ENCODE measurements around the gene PLCB1. TPM values are rescaled to one million over a fixed set of nuclear protein-coding genes. Genes with fewer than 3 reads are reported as not detected.

PLCB1 gene
- total and polyA plus RNA-seq, 7 donors = 1.5 to 10.7 (median 4.2) TPM

DNA sequence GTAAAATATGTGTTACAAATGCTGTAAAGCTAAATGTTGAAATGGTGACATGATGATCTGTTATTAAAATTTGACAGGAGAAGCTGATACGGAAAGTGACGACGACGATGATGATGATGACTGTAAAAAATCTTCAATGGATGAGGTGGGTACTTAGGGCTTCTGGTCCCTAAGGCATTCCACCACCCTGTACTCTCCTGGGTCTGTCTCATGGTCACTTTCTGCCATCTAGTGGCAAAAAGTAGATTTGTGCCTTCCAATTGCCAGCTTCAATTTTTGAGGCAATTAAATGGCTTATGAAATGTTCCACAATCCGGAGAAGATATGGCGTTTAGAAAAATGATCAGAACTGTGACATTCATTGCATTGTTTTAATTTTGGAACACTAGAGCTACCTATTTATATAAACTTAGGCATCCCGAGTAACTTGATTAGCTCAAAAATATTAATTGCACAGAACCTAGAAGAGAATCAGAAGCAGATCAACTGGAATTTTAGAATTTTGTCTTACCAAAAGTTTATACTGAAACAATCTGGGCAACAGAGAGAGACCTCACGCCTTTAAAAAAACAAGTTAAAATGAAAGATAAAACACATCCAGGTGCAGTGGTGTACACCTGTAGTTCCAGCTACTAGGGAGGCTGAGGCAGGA lies 590.3 kb downstream of the PLCB1 start:
- ATAC-seq = peak; percentile 69 to 92 (median 85)
- peaks cover 0 to 5% of the 10 kb centered on the region in 2 donors for H3K36me3 ChIP-seq (ENCODE audit: insufficient read depth in 1 of 2, low read depth in 1 of 2)
- DNase-seq = no peak

GRCh38 chr20:8723296-8723695 lies 591.2 kb downstream of the PLCB1 start:
- TF ChIP-seq, protein P1, sequence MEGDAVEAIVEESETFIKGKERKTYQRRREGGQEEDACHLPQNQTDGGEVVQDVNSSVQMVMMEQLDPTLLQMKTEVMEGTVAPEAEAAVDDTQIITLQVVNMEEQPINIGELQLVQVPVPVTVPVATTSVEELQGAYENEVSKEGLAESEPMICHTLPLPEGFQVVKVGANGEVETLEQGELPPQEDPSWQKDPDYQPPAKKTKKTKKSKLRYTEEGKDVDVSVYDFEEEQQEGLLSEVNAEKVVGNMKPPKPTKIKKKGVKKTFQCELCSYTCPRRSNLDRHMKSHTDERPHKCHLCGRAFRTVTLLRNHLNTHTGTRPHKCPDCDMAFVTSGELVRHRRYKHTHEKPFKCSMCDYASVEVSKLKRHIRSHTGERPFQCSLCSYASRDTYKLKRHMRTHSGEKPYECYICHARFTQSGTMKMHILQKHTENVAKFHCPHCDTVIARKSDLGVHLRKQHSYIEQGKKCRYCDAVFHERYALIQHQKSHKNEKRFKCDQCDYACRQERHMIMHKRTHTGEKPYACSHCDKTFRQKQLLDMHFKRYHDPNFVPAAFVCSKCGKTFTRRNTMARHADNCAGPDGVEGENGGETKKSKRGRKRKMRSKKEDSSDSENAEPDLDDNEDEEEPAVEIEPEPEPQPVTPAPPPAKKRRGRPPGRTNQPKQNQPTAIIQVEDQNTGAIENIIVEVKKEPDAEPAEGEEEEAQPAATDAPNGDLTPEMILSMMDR (IDR thresholded peaks at IDR 0.05) = no peak
- Histone ChIP-seq H3K4me3 (no peak overlapping the region), H3K4me1 (no peaks in the 10 kb centered on the region), H3K27me3 (ENCODE audit: insufficient read depth in 3 of 3, low read length in 2 of 3) (no peaks in the 10 kb centered on the region), H3K36me3 (ENCODE audit: insufficient read depth in 1 of 2, low read depth in 1 of 2) (peaks cover 0 to 5% of the 10 kb centered on the region in 2 donors), H3K9me3 (no peaks in the 10 kb centered on the region), H3K27ac (no peak overlapping the region)
- no peak for ATAC-seq
- intact Hi-C loops (cut with DNase I) = loop anchor here (2.0 to 10.0 kb wide), 6 partner anchors 336 to 786 kb away; partner anchors contain the start of gene PLCB1 (in 1 of the 2)
- DNase-seq = no peak

More for the DNA sequence above, 590.3 kb downstream of the PLCB1 start:
- intact Hi-C loops (cut with DNase I) = loop anchor here (2.0 to 10.0 kb wide), 6 partner anchors 335 to 786 kb away; partner anchors contain the start of gene PLCB1 (in 1 of the 2)
- WGBS, 3 donors = 26 to 35% (median 30%) methylated on average over 8 of the region's 8 CpGs
- TF ChIP-seq, protein P1 (IDR thresholded peaks at IDR 0.05) = peak; percentile 84
- no peaks in the 10 kb centered on the region for H3K9me3 ChIP-seq
- H3K27me3 ChIP-seq (ENCODE audit: insufficient read depth in 3 of 3, low read length in 2 of 3) = no peaks in the 10 kb centered on the region
- no peak overlapping the region for H3K27ac ChIP-seq
- H3K4me3 ChIP-seq = no peak overlapping the region
- no peaks in the 10 kb centered on the region for H3K4me1 ChIP-seq

DNA sequence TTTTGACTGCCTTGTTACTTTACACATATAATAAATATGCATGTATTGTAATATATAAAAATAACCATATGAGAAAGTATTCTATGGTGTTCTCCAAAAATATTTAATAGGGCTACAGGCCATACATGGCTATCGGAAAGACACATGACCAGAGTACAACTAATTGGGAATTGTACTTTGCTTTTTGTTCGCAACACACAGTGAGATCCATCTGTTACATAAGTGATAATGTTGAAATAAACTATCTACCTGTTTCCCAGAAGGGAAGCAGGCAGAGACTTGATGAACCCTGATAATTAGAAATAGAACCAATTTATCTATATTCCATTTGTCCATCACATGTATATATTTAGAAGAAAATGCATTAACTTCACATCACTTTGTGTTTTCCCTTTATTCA lies 592.8 kb downstream of the PLCB1 start:
- H3K36me3 ChIP-seq (ENCODE audit: insufficient read depth in 1 of 2, low read depth in 1 of 2) = peaks cover 0 to 5% of the 10 kb centered on the region in 2 donors
- H3K4me3 ChIP-seq = no peak overlapping the region
- intact Hi-C loops (cut with DNase I) = loop anchor here (5.0 to 10.0 kb wide), 4 partner anchors 338 to 788 kb away; partner anchors contain the start of gene PLCB1 (in 1 of the 2)
- H3K9me3 ChIP-seq = no peaks in the 10 kb centered on the region
- WGBS, 3 donors = 95 to 99% (median 98%) methylated on average over 2 of the region's 2 CpGs
- TF ChIP-seq, protein P1 (IDR thresholded peaks at IDR 0.05) = no peak
- ATAC-seq (no peak), DNase-seq (no peak)
- no peak overlapping the region for H3K27ac ChIP-seq
- no peaks in the 10 kb centered on the region for H3K4me1 ChIP-seq
- H3K27me3 ChIP-seq (ENCODE audit: insufficient read depth in 3 of 3, low read length in 2 of 3) = no peaks in the 10 kb centered on the region

DNA sequence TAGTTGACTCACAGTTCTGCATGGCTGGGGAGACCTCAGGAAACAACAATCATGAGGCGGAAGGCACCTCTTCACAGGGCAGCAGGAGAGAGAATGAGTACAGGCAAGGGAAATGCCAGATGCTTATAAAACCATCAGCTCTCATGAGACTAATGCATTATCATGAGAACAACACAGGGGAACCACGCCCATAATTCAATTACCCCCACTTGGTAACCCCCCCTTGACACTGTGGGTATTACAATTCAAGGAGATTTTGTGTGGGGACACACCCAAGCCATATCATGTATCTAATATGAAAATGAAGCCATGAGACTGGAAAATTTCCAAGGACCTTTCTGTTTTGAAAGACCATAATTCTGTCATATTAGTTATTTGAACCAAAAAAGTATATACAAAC lies 594.4 kb downstream of the PLCB1 start:
- no peak overlapping the region for H3K4me3 ChIP-seq
- no peak for ATAC-seq
- WGBS, 3 donors = 84 to 96% (median 87%) methylated on average over 2 of the region's 2 CpGs
- H3K9me3 ChIP-seq = no peaks in the 10 kb centered on the region
- no peak for DNase-seq
- no peak overlapping the region for H3K27ac ChIP-seq
- intact Hi-C loops (cut with DNase I) = loop anchor here in 1 of 2 donors (10.0 kb wide), 1 partner anchor 342 kb away; no protein-coding TSS in a partner anchor
- H3K4me1 ChIP-seq = no peaks in the 10 kb centered on the region
- TF ChIP-seq, protein P1 (IDR thresholded peaks at IDR 0.05) = no peak
- no peaks in the 10 kb centered on the region for H3K27me3 ChIP-seq (ENCODE audit: insufficient read depth in 3 of 3, low read length in 2 of 3)
- peaks cover 0 to 5% of the 10 kb centered on the region in 2 donors for H3K36me3 ChIP-seq (ENCODE audit: insufficient read depth in 1 of 2, low read depth in 1 of 2)
